ENCODE results near the gene KRTAP4-16.
"Not testable (repeated sequence)": the region's sequence is repeated elsewhere in the genome, so short reads cannot be mapped to it uniquely, and the experiment has no call there.

Gene KRTAP4-16

GRCh38 chr17:41101586-41102259 lies at the start of gene KRTAP4-16:
TSS of gene KRTAP4-16 (minus strand) at chr17:41102209. CDS start at chr17:41102209, 0 bp downstream.
- DNase-seq (ENCODE audit: low spot score), result no peak
- Histone ChIP-seq H3K4me3 (no peak within 1 kb of the TSS), H3K27ac (no peak within 1 kb of the TSS)
- TF ChIP-seq CTCF (IDR thresholded peaks at IDR 0.05), result no peak

GRCh38 chr17:41151525-41151924 lies 49.5 kb upstream of the KRTAP4-16 start:
- TF ChIP-seq CTCF (IDR thresholded peaks at IDR 0.05), result no peak
- no peak overlapping the region for H3K4me3 ChIP-seq
- no peak for DNase-seq (ENCODE audit: low spot score)
- no peak overlapping the region for H3K27ac ChIP-seq

GRCh38 chr17:41150026-41150425 lies 48.0 kb upstream of the KRTAP4-16 start:
- TF ChIP-seq CTCF (IDR thresholded peaks at IDR 0.05), result no peak
- Histone ChIP-seq H3K27ac (no peak overlapping the region), H3K4me3 (no peak overlapping the region)
- DNase-seq (ENCODE audit: low spot score), result no peak

GRCh38 chr17:41149652-41149985 lies 47.6 kb upstream of the KRTAP4-16 start, which contains the start of gene KRTAP4-5:
TSS of gene KRTAP4-5 (minus strand) at chr17:41149825. CDS start at chr17:41149767, 58 bp downstream.
- no peak for TF ChIP-seq CTCF (IDR thresholded peaks at IDR 0.05)
- H3K4me3 ChIP-seq, result no peak within 1 kb of the TSS
- no peak within 1 kb of the TSS for H3K27ac ChIP-seq
- DNase-seq (ENCODE audit: low spot score), result no peak

- H3K4me3 ChIP-seq; H3K27ac ChIP-seq; DNase-seq (ENCODE audit: low spot score): not testable (repeated sequence)
Measured at GRCh38 chr17:41148971-41149651, 47.1 kb upstream of the KRTAP4-16 start.

- Histone ChIP-seq H3K4me3 (no peak overlapping the region), H3K27ac (no peak overlapping the region)
- TF ChIP-seq CTCF (IDR thresholded peaks at IDR 0.05), result no peak
- DNase-seq (ENCODE audit: low spot score), result no peak
Measured at GRCh38 chr17:41147531-41148204, 45.7 kb upstream of the KRTAP4-16 start.

GRCh38 chr17:41145261-41145660 lies 43.3 kb upstream of the KRTAP4-16 start:
- no peak overlapping the region for H3K4me3 ChIP-seq
- no peak for DNase-seq (ENCODE audit: low spot score)
- TF ChIP-seq CTCF (IDR thresholded peaks at IDR 0.05), result no peak
- no peak overlapping the region for H3K27ac ChIP-seq
